Germinal center (tissue), 1 donor: ENCODE measurements around the gene KRTAP20-3.

Experiments used
- DNase-seq: peaks from one replicate; pipeline ENCODE4 v3.0.0; 2012; ENCODE audit warnings: mixed read lengths, low spot score

KRTAP20-3 gene

DNA sequence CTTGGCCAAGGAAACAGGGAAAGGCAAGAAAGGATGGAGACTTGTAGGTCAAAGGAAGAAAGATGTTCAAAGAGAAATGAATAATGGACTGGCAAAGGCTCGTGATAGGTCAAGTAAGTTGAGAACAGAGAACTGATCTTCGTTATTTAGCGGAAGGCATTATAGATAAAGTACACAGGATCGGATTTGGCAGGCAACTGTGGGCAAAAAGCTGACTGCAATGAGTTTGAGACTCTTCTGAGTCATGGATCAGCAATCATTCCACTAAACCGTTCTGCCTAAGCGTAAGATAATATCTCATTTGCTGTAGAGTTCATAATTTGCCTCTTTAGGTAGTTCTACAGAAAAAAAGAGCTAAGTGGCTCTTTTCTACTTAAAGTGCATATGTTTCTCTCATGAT is 41.8 kb downstream of the KRTAP20-3 start:
- DNase-seq: no peak

- DNase-seq: no peak
Measured at GRCh38 chr21:30689822-30690221, 47.2 kb downstream of the KRTAP20-3 start.
